Ishikawa (cell line): ENCODE data around the gene CFAP61.

ENCODE experiments used
- CEBPB ChIP-seq: IDR thresholded peaks from 2 replicates; pipeline ENCODE4 v1.6.1; 2012
- CREB1 ChIP-seq: IDR thresholded peaks from 2 replicates; pipeline ENCODE4 v1.6.1; 2012; ENCODE audit warnings: low read depth
- EGR1 ChIP-seq: IDR thresholded peaks from 2 replicates; pipeline ENCODE4 v1.6.1; 2012
- EP300 ChIP-seq: IDR thresholded peaks from 2 replicates; pipeline ENCODE4 v1.6.1; 2012; ENCODE audit warnings: borderline replicate concordance
- FOXM1 ChIP-seq: IDR thresholded peaks from 2 replicates; pipeline ENCODE4 v1.6.1; 2012; ENCODE audit warnings: low read depth, borderline replicate concordance
- NFIC ChIP-seq: IDR thresholded peaks from 2 replicates; pipeline ENCODE4 v1.6.1; 2012
- RAD21 ChIP-seq: IDR thresholded peaks from 2 replicates; pipeline ENCODE4 v1.6.1; 2012; ENCODE audit warnings: low read depth
- TAF1 ChIP-seq: IDR thresholded peaks from 2 replicates; pipeline ENCODE4 v1.6.1; 2012; ENCODE audit warnings: low read depth, mild to moderate bottlenecking
- TCF12 ChIP-seq: IDR thresholded peaks from 2 replicates; pipeline ENCODE4 v1.6.1; 2012; ENCODE audit warnings: low read depth
- TEAD4 ChIP-seq: IDR thresholded peaks from 2 replicates; pipeline ENCODE4 v1.6.1; 2012
- YY1 ChIP-seq: IDR thresholded peaks from 2 replicates; pipeline ENCODE4 v1.6.1; 2012; ENCODE audit warnings: low read depth
- ZBTB7A ChIP-seq: IDR thresholded peaks from 2 replicates; pipeline ENCODE4 v1.6.1; 2012; ENCODE audit warnings: low read depth
- TF ChIP-seq, protein P1 (sequence below): IDR thresholded peaks from 2 replicates; pipeline ENCODE4 v1.6.1; 2012; ENCODE audit warnings: low read depth, mild to moderate bottlenecking
- TF ChIP-seq, protein P2 (sequence below): IDR thresholded peaks from 2 replicates; pipeline ENCODE4 v1.6.1; 2012
- TF ChIP-seq, protein P3 (sequence below): IDR thresholded peaks from 2 replicates; pipeline ENCODE4 v1.6.1; 2012

The CFAP61 gene

DNA sequence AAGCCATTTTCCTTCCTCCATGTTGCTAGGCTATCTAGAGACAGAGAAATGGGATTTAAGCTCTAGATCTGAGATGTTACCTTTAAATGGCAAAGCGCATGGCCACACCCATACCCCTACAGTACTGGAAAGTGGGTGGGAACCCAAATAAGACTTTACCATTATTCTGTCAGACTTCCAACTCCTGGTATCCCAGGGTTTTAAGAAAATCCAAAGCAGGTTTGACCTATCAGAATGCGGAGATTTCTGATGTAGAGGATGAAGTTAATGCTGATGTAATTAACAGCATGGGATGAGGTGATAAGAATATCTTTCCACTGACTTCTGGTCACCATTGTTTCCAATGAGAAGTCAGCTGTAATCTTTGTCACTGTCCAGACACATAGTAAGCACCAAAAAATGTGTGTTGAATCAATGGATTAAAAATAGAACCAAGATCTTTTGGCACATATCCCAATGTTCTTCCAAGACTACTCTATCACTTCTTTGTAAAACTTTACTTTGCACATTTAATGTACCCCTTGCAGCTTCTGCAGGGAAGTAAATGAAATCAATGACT is 174.8 kb downstream of the CFAP61 start:
- TF ChIP-seq ZBTB7A (no peak), EP300 (no peak), RAD21 (no peak), YY1 (no peak), TEAD4 (no peak), CREB1 (no peak), EGR1 (no peak), NFIC (no peak), TCF12 (no peak)
- TF ChIP-seq, protein P1, sequence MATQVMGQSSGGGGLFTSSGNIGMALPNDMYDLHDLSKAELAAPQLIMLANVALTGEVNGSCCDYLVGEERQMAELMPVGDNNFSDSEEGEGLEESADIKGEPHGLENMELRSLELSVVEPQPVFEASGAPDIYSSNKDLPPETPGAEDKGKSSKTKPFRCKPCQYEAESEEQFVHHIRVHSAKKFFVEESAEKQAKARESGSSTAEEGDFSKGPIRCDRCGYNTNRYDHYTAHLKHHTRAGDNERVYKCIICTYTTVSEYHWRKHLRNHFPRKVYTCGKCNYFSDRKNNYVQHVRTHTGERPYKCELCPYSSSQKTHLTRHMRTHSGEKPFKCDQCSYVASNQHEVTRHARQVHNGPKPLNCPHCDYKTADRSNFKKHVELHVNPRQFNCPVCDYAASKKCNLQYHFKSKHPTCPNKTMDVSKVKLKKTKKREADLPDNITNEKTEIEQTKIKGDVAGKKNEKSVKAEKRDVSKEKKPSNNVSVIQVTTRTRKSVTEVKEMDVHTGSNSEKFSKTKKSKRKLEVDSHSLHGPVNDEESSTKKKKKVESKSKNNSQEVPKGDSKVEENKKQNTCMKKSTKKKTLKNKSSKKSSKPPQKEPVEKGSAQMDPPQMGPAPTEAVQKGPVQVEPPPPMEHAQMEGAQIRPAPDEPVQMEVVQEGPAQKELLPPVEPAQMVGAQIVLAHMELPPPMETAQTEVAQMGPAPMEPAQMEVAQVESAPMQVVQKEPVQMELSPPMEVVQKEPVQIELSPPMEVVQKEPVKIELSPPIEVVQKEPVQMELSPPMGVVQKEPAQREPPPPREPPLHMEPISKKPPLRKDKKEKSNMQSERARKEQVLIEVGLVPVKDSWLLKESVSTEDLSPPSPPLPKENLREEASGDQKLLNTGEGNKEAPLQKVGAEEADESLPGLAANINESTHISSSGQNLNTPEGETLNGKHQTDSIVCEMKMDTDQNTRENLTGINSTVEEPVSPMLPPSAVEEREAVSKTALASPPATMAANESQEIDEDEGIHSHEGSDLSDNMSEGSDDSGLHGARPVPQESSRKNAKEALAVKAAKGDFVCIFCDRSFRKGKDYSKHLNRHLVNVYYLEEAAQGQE, result no peak
- TF ChIP-seq, protein P2, sequence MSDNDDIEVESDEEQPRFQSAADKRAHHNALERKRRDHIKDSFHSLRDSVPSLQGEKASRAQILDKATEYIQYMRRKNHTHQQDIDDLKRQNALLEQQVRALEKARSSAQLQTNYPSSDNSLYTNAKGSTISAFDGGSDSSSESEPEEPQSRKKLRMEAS, result no peak

DNA sequence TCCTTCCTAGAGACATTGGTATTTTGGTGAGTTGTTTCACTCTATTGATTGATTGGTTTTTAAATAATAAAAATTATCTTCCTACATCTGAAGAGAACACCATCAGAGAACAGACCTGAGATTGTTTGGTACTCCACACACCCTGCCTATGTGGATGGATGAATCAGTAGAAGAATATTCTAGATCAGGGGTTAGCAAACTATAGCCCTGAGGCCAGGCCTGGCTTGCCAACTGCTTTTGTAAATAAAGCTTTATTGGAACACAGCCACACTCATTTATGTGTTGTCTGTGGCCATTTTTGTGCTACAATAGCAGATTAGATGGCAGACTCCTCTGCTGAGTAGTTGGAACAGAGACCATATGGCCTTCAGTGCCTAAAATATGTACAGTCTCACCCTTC is 176.0 kb downstream of the CFAP61 start:
- no peak for TF ChIP-seq RAD21
- TF ChIP-seq CREB1, result no peak
- no peak for TF ChIP-seq TEAD4
- TF ChIP-seq NFIC, result no peak
- no peak for TF ChIP-seq YY1
- no peak for TF ChIP-seq TCF12
- no peak for TF ChIP-seq FOXM1
- TF ChIP-seq, protein P1, result no peak
- no peak for TF ChIP-seq TAF1
- TF ChIP-seq EP300, result no peak

DNA sequence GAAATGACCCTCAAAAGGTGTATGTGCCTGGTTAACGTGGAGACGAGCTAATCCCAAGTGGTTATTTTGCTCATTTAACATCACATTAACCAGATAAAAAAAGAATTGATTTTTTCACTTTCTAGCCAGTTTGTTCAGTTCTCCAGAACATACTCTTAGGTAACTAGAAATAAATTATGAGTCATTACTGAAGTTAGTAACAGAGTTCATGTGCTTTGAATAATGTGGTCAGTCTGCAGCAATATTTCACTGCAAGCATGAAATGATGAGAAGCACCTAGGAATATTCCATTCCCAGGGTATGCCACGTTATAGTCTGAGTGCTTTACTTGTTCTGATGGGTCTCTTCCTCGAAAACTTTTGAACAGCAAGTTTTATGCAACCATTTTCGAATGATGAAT is 177.3 kb downstream of the CFAP61 start:
- TF ChIP-seq EGR1 (no peak), CEBPB (no peak), CREB1 (no peak), EP300 (no peak)

DNA sequence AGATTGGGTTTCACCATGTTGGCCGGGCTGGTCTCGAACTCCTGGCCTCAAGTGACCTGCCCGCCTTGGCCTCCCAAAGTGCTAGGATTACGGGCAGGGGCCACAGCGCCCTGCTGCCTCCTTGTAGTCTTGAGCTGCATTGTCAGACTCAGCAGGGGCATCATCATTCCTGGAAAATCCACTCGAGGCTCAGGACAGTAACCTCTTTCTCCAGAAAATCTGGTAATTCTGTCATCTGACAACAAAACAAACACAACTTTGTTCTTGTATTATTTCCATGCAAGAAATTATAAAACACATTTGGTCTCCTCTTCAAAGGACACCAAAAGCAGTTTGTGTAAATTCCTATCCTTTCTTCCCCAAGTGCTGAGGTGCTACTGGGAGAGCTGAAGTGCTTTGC is 178.4 kb downstream of the CFAP61 start:
- no peak for TF ChIP-seq YY1
- TF ChIP-seq TCF12, result no peak
- TF ChIP-seq CREB1, result no peak
- TF ChIP-seq RAD21, result no peak
- TF ChIP-seq, protein P3, sequence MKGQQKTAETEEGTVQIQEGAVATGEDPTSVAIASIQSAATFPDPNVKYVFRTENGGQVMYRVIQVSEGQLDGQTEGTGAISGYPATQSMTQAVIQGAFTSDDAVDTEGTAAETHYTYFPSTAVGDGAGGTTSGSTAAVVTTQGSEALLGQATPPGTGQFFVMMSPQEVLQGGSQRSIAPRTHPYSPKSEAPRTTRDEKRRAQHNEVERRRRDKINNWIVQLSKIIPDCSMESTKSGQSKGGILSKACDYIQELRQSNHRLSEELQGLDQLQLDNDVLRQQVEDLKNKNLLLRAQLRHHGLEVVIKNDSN, result no peak
- TF ChIP-seq, protein P2, result no peak
- no peak for TF ChIP-seq ZBTB7A
- TF ChIP-seq FOXM1, result no peak
- TF ChIP-seq NFIC, result no peak
- TF ChIP-seq, protein P1, result no peak
- no peak for TF ChIP-seq EGR1
- TF ChIP-seq TEAD4, result no peak
- TF ChIP-seq TAF1, result no peak
- TF ChIP-seq EP300, result no peak
- TF ChIP-seq CEBPB, result no peak

DNA sequence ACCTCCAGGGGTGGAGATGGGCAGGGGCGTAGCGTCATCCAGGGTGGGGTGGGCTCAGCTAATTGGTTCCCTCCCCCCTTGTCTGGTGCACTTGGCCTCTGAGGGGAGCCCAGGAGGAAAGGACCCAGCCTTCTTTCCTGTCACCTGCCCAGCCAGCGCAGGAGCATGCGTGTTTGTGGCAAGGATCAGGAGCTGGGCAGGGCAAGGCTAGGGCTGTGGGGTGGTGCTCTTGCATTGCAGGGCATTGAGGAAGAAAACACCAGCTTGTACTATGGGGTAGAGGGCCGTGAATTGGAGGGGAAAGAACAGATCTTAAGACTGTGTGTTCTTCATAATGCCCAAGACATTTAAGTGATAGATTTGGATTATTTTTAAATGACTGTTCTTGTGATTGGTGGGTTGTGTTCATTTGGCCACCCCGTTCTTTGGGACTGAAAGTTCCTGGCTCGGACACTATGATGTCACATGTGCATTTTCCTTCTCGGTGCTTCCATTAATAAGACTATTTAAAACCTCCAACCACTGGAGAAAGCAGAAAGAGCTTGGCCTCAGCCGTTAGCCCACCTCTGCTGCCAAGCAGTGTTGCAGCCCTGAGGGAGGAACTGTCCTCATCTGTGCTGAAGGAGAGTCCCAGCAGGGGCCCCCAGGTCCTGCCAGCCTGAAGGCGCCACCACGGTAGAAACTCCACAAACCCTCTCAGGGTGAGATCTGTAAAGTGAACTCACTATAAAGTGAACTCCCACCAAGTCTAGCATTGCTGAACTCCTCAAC is 179.4 kb downstream of the CFAP61 start:
- no peak for TF ChIP-seq TAF1
- no peak for TF ChIP-seq NFIC
- TF ChIP-seq, protein P3, result no peak
- no peak for TF ChIP-seq TEAD4
- no peak for TF ChIP-seq CREB1
- TF ChIP-seq RAD21, result no peak
